Esophagus squamous epithelium (tissue), 5 donors: ENCODE data around the gene CD276. TPM values are rescaled to one million over a fixed set of nuclear protein-coding genes. Genes with fewer than 3 reads are reported as not detected.

Experiments used
- DNase-seq: peaks from one replicate; lab custom pipeline; 2025; lab: John Stamatoyannopoulos, UW
- H3K27ac ChIP-seq, 4 donors: fragments of 200-600 bp; sonication (generic); one replicate each; pipeline ENCODE4 v1.5.1; 2016 to 2019; ENCODE audit warnings: mild to moderate bottlenecking in 1 of 4
- H3K27me3 ChIP-seq, 4 donors: fragments of 200-600 bp; sonication (generic); 1 replicate in 3 of 4; 2 replicates in 1 of 4; pipeline versions ENCODE4 v1.5.1 to v1.6.0; 2017 to 2021; ENCODE audit warnings: antibody characterized with exemption in 1 of 4
- H3K36me3 ChIP-seq, 3 donors: fragments of 200-600 bp; sonication (generic); one replicate each; pipeline ENCODE4 v1.5.1; 2016 to 2019
- H3K4me1 ChIP-seq, 3 donors: fragments of 200-600 bp; sonication (generic); one replicate each; pipeline ENCODE4 v1.5.1; 2017 to 2019
- H3K4me3 ChIP-seq, 4 donors: fragments of 200-600 bp; sonication (generic); 1 replicate in 3 of 4; 2 replicates in 1 of 4; pipeline ENCODE4 v1.5.1; 2016 to 2019; ENCODE audit warnings: mild to moderate bottlenecking in 2 of 4, moderate library complexity in 1 of 4
- H3K9me3 ChIP-seq, 3 donors: fragments of 200-600 bp; sonication (generic); one replicate each; pipeline ENCODE4 v1.5.1; 2016 to 2019
- CTCF ChIP-seq, 6 experiments: fragments of 450-650 bp in 4 of 6; fragments of 200-600 bp in 2 of 6; sonication (generic) in 2 of 6; IDR thresholded peaks; one replicate each; pipeline ENCODE4 v1.5.1; 2016 to 2019; ENCODE audit warnings: antibody characterized with exemption in 6 of 6, mild to moderate bottlenecking in 4 of 6, moderate library complexity in 4 of 6
- POLR2A ChIP-seq, 4 donors: fragments of 450-650 bp; IDR thresholded peaks; one replicate each; pipeline ENCODE4 v1.6.1; 2017; ENCODE audit warnings: antibody characterized with exemption in 4 of 4, mild to moderate bottlenecking in 4 of 4, moderate library complexity in 3 of 4
- WGBS, 2 donors: methylation state at CpG; one replicate each; pipeline ENCODE4 v1.1.5; 2018; 5-methylcytosine and 5-hydroxymethylcytosine counted together
- intact Hi-C: fragments of 100-400 bp; cut with DNase I; formaldehyde crosslinking; loops from one replicate; pipeline ENCODE4 v1.15.0; 2022
- total RNA-seq, 4 donors: library from RNA; depleted of rRNA; stranded (reverse); fragments of >200 nt; gene quantifications; one replicate each; pipeline ENCODE4 v1.1.0, GENCODE V29; 2016
- donor health status: DM: yes; HTN: yes; CAD: no.

The CD276 gene
- total RNA-seq, 4 donors from 2014 or later, result 12.9 to 21.9 (median 19.1) TPM

- Histone ChIP-seq H3K9me3 (no peaks in the 10 kb centered on the region), H3K27ac (no peak overlapping the region), H3K27me3 (peaks cover 0 to 52% (median 4%) of the 10 kb centered on the region in 4 donors), H3K4me3 (no peak overlapping the region), H3K4me1 (peaks cover 0 to 18% (median 0%) of the 10 kb centered on the region in 3 donors), H3K36me3 (no peaks in the 10 kb centered on the region)
- DNase-seq, result no peak
- intact Hi-C loops, result no loop called here
- TF ChIP-seq POLR2A (IDR thresholded peaks at IDR 0.05), result no peak
- no peak for TF ChIP-seq CTCF (IDR thresholded peaks at IDR 0.05)
These were observed 73.4 kb downstream of the CD276 start for GRCh38 chr15:73757571-73757970.

GRCh38 chr15:73758461-73758860 is 74.3 kb downstream of the CD276 start:
- intact Hi-C loops, result no loop called here
- Histone ChIP-seq H3K4me1 (peaks cover 0 to 11% (median 0%) of the 10 kb centered on the region in 3 donors), H3K27me3 (peaks cover 0 to 44% (median 2%) of the 10 kb centered on the region in 4 donors), H3K9me3 (no peaks in the 10 kb centered on the region), H3K27ac (no peak overlapping the region), H3K4me3 (no peak overlapping the region), H3K36me3 (no peaks in the 10 kb centered on the region)
- WGBS, 2 donors, result 54 to 65% methylated on average over 5 of the region's 5 CpGs
- TF ChIP-seq POLR2A (IDR thresholded peaks at IDR 0.05) (no peak), CTCF (IDR thresholded peaks at IDR 0.05) (no peak)
- DNase-seq, result no peak

GRCh38 chr15:73760330-73761329 is 76.4 kb downstream of the CD276 start:
- 24 to 31% methylated on average over 11 of the region's 11 CpGs for WGBS, 2 donors
- TF ChIP-seq CTCF (IDR thresholded peaks at IDR 0.05) (no peak), POLR2A (IDR thresholded peaks at IDR 0.05) (no peak)
- Histone ChIP-seq H3K9me3 (no peaks in the 10 kb centered on the region), H3K4me3 (no peak overlapping the region), H3K27ac (no peak overlapping the region), H3K36me3 (no peaks in the 10 kb centered on the region), H3K4me1 (peaks cover 0 to 15% (median 4%) of the 10 kb centered on the region in 3 donors), H3K27me3 (peaks cover 0 to 34% (median 0%) of the 10 kb centered on the region in 4 donors)
- no peak for DNase-seq
- intact Hi-C loops, result no loop called here

- intact Hi-C loops, result no loop called here
- TF ChIP-seq POLR2A (IDR thresholded peaks at IDR 0.05) (no peak), CTCF (IDR thresholded peaks at IDR 0.05) (no peak)
- 53 to 63% methylated on average over 3 of the region's 3 CpGs for WGBS, 2 donors
- Histone ChIP-seq H3K27ac (peak overlapping the region in 2 of 4 donors; percentile 6 to 10), H3K4me3 (no peak overlapping the region), H3K4me1 (peaks cover 0 to 29% (median 4%) of the 10 kb centered on the region in 3 donors), H3K9me3 (no peaks in the 10 kb centered on the region), H3K36me3 (no peaks in the 10 kb centered on the region), H3K27me3 (peaks cover 0 to 15% (median 0%) of the 10 kb centered on the region in 4 donors)
- DNase-seq, result no peak
These were observed 79.7 kb downstream of the CD276 start for GRCh38 chr15:73763931-73764330.

Other genes with a start within 250 kb of the CD276 start
- gene REC114, start 241.2 kb upstream of the CD276 start, total RNA-seq, result not detected
- 100 to 1,000 TPM in 1 of 4 donors, 10 to 100 TPM in 3; 81.6 to 125 (median 92.4) TPM for gene NPTN, start 51.0 kb upstream of the CD276 start, total RNA-seq
- 10 to 100 TPM in 2 of 4 donors, 1 to 10 TPM in 1, under 1 TPM in 1; 0.38 to 20.9 (median 9.3) TPM for gene INSYN1, start 69.0 kb downstream of the CD276 start, total RNA-seq
- gene TBC1D21, start 189.2 kb downstream of the CD276 start, total RNA-seq, result not detected
- gene LOXL1, start 242.1 kb downstream of the CD276 start, total RNA-seq, result 1 to 10 TPM; 4.3 to 7.7 (median 6.3) TPM